ACHN (cell line): ENCODE results near the gene GNPTG.

ENCODE experiments used
- DNase-seq: peaks from one replicate; pipeline ENCODE4 v3.0.0-alpha.2; 2015
- in situ Hi-C: cut with HindIII; loops from 2 replicates; pipeline ENCODE4 v1.10.0; 2017; ENCODE audit warnings: low sequenced_read_pairs, low pct_ligation_motif_present, low pct_unique_long_range_greater_than_20kb

Gene GNPTG

GRCh38 chr16:1331712-1332617 is 19.8 kb upstream of the GNPTG start:
- in situ Hi-C loops, result no loop called here
- no peak for DNase-seq

- DNase-seq, result no peak
- in situ Hi-C loops, result no loop called here
These were observed 19.0 kb upstream of the GNPTG start for GRCh38 chr16:1332618-1333148.

DNA sequence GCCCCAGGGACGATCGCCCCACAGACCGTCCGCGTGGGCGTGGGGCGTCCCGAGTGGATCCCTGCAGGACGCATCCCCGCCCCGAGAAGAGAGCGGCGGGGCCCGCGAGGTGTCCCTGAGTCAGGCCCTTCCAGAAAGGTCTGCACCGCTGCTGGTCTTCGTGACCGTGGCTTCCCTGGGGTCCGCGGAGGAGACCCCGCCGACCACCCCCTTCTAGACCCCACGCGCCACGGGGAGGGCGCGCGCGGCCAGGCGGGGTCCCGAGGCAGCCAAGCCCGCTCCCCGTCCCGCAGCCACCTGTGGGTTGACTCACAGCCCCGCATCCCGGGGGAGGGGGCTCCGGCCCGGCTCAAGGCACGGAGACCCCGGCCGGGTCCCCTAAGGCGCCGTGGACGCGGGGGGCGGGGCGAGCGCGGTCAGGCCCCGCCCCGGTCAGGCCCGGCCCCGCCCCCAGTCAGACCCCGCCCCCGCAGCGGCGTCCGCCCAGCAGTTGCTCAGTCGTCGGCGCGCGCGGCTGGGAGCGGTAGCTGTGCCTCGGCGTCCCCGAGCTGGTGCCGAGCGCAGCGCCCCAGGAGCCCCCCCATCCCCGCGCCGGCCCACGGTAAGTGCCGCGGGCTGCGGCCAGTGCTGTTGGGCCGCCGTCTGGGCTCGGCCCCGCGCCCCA is 18.4 kb upstream of the GNPTG start, which contains the start of gene BAIAP3:
Gene BAIAP3 (plus strand): TSS at position 497 of the 664 bp plus-strand sequence. CDS start 4,905 bp downstream, outside the sequence.
- DNase-seq, result peak; percentile 36
- in situ Hi-C loops, result no loop called here

GRCh38 chr16:1333854-1334700 is 17.7 kb upstream of the GNPTG start:
- in situ Hi-C loops, result no loop called here
- DNase-seq, result no peak

GRCh38 chr16:1334739-1335138 is 17.0 kb upstream of the GNPTG start:
- in situ Hi-C loops, result no loop called here
- no peak for DNase-seq

- in situ Hi-C loops, result no loop called here
- no peak for DNase-seq
These were observed 16.3 kb upstream of the GNPTG start for GRCh38 chr16:1335211-1335971.

DNA sequence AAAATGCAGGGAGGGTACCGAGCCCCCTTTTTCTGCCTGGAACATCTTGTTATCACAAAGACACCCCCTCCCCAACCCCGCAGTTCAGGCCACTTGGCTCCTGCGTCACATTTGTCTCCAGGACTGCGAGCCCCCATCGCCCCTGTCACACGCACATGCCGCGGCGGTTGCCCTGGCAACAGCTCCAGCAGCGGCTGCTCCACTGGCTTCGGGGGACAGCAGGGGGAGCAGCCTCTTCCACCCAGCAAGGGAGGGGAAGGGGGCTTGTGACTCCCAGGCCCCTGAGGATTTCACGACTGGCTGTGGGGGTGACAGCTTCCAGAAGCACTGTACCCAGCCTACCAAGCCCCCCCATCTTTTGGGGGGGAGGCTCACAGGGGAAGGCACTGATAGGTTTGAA is 15.7 kb upstream of the GNPTG start:
- in situ Hi-C loops, result no loop called here
- no peak for DNase-seq

GRCh38 chr16:1336619-1337018 is 15.1 kb upstream of the GNPTG start:
- in situ Hi-C loops, result no loop called here
- no peak for DNase-seq

GRCh38 chr16:1337486-1337885 is 14.2 kb upstream of the GNPTG start:
- DNase-seq, result no peak
- in situ Hi-C loops, result no loop called here

DNA sequence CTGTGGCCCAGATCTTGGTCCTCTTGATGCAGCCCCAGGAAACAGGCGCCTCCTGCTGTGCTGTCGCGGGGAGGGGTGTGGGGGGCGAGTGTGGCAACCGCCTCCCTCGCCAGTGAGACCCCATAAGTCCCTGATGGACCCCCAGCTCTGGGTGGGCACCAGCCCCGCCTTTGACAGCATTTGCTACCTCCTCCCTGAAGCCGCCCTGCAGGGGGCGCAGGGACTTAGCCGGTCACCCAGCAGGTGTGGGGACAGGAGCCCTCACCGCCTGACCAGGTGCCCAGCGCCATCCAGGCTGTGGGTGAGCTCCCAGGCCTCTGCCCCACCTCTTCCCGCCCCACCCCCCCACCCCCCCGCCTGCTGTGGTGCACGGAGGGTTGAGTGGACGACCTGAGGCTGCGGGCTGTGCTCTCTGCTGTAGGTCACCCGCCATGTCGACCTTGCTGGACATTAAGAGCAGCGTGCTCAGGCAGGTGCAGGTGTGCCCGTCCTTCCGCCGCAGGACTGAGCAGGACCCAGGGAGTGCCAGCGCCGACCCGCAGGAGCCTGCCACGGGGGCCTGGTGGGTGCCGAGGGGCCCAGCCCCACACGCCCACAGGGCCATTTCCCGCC is 13.5 kb upstream of the GNPTG start:
- DNase-seq, result peak; percentile 22
- in situ Hi-C loops, result no loop called here

GRCh38 chr16:1338855-1339675 is 12.7 kb upstream of the GNPTG start:
- in situ Hi-C loops, result no loop called here
- DNase-seq, result no peak

- in situ Hi-C loops, result no loop called here
- no peak for DNase-seq
These were observed 10.8 kb upstream of the GNPTG start for GRCh38 chr16:1340730-1341494.

- in situ Hi-C loops, result no loop called here
- DNase-seq, result no peak
These were observed 10.0 kb upstream of the GNPTG start for GRCh38 chr16:1341495-1342420.

DNA sequence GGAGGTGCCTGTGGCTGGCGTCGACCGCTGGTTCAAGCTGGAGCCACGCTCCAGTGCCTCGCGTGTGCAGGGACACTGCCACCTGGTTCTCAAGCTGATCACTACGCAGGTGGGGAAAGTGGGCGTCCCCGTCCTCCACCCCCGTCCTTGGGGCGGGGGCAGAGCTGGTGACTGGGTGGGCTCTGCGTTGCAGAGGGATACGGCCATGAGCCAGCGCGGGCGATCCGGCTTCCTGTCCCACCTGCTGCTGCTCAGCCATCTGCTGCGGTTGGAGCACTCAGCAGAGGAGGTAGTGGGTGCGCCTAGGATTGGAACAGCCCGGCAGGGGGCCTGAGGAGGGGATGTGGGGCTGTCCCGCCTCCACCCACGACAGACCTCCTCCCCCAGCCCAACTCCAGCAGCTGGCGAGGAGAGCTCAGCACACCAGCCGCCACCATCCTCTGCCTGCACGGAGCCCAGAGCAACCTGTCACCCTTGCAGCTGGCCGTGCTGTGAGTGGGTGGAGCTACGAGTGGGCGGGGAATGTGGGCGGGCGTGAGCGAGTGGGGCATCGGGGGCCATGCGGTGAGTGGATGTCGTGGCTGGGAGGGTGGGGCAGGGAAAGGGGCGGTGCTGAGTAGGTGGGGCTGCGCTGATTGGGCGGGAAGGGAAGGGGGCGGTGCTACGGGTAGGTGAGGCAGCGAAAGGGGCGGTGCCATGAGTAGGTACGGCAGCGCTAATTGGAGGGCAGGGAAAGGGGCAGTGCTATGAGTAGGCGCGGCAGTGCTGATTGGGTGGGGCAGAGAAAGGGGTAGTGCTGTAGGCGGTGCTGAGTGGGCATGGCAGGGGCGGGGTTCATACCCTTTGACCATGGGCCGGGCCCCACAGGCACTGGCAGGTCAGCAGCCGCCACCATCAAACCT is 9.0 kb upstream of the GNPTG start:
- in situ Hi-C loops, result no loop called here
- DNase-seq, result peak; percentile 99
